WI38 (cell line): ENCODE data around the gene LRP1-AS.

Source experiments
- H3K4me3 ChIP-seq: 2 replicates; pipeline ENCODE4 v1.5.1; 2011; ENCODE audit warnings: low read depth, mild to moderate bottlenecking, control low read depth, low read length
- TF ChIP-seq, protein P1 (sequence below): IDR thresholded peaks from 2 replicates; pipeline ENCODE4 v1.5.1; 2012; ENCODE audit warnings: low read depth, mild to moderate bottlenecking, control low read depth, low read length

The LRP1-AS gene

DNA sequence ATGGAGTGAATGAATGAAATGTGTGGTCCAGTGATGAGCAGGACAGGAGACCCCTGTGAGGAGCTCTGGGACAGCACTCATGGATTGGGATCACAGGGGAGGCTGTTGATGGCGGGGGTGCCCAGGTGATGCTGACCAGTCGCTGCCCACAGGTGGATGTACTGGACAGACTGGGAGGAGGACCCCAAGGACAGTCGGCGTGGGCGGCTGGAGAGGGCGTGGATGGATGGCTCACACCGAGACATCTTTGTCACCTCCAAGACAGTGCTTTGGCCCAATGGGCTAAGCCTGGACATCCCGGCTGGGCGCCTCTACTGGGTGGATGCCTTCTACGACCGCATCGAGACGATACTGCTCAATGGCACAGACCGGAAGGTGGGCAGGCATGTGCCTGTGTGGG, 13.3 kb upstream of the LRP1-AS start:
- TF ChIP-seq, protein P1, sequence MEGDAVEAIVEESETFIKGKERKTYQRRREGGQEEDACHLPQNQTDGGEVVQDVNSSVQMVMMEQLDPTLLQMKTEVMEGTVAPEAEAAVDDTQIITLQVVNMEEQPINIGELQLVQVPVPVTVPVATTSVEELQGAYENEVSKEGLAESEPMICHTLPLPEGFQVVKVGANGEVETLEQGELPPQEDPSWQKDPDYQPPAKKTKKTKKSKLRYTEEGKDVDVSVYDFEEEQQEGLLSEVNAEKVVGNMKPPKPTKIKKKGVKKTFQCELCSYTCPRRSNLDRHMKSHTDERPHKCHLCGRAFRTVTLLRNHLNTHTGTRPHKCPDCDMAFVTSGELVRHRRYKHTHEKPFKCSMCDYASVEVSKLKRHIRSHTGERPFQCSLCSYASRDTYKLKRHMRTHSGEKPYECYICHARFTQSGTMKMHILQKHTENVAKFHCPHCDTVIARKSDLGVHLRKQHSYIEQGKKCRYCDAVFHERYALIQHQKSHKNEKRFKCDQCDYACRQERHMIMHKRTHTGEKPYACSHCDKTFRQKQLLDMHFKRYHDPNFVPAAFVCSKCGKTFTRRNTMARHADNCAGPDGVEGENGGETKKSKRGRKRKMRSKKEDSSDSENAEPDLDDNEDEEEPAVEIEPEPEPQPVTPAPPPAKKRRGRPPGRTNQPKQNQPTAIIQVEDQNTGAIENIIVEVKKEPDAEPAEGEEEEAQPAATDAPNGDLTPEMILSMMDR = no peak
- no peak overlapping the region for H3K4me3 ChIP-seq

DNA sequence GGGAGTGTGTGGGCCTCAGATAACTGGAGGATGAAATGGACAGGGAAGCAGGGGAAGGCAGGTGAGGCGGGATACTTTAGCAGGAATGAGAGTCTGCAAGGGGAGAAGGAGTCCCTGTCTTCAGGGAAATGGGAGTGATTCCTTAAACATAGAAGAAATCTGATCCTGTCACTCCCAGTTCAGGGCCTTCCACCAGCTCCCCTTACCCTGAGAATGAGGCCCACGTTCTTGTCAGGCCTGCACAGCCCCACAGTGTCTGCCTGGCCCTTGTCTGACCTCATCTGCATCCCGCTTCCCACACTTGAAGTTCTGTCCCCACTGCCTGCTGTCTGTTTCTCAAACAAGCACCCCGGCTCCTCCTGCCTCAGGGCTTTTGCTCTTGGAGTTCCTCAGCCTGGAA, 12.6 kb upstream of the LRP1-AS start:
- TF ChIP-seq, protein P1 = no peak
- no peak overlapping the region for H3K4me3 ChIP-seq

DNA sequence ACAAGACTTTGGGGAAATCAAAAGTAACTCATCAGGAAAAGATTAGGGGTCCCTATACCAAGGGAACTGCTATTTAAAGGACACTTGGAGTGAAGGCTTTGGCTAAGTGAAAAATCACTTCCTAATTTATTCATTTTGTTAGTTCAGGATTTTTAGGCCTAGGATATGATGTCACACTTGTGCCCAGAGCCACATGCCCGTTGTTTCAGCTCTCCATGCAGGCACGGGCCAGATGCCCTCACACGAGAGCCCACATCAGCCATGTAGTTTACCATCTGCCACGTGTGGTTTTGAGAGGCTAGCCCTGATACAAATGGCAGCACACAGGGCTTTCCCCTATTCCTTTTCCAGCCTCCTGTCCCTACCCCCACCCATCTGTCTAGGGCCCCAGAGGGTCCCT, 11.9 kb upstream of the LRP1-AS start:
- H3K4me3 ChIP-seq = no peak overlapping the region
- TF ChIP-seq, protein P1 = no peak

GRCh38 chr12:57158665-57159064, 11.2 kb upstream of the LRP1-AS start:
- TF ChIP-seq, protein P1 = no peak
- no peak overlapping the region for H3K4me3 ChIP-seq

DNA sequence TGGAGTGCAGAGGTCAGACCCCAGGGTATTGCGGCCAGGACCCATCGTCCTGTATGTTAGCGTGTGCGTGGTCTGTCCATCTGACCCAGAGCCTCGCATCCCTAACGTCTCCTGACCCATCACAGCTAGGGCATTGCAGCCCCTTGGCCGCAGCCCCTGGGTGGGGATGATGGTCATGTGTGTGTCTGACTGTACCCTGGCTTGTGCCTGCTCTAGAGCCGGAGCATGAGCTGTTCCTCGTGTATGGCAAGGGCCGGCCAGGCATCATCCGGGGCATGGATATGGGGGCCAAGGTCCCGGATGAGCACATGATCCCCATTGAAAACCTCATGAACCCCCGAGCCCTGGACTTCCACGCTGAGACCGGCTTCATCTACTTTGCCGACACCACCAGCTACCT, 10.8 kb upstream of the LRP1-AS start:
- no peak overlapping the region for H3K4me3 ChIP-seq
- TF ChIP-seq, protein P1 = no peak

GRCh38 chr12:57157588-57158173, 10.3 kb upstream of the LRP1-AS start:
- H3K4me3 ChIP-seq = no peak overlapping the region

DNA sequence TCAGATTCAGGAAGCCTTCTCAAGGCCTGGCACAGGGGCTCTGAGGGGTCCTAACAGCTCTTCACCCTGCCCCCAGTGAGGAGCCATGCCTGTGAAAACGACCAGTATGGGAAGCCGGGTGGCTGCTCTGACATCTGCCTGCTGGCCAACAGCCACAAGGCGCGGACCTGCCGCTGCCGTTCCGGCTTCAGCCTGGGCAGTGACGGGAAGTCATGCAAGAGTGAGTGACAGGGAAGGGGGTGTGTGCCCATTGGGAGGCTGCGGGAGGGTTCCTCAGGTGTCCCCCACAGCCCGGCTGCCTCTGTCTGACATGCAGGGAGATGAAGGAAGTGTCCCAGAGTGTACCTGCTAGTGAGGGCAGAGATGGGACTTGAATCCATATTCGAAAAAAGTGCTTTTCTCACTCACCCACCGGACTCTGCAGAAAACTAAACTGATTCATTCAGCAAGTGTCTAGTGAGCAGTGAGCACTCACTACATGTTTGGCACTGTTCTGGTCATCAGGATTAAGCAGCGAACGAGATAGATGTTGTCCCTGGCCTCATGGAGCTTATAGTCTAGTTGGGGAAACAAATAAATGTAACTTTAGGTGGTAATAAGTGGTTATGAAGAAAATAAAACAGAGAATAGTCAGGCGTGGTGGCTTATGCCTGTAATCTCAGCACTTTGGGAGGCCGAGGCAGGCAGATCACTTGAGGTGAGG, 9.4 kb upstream of the LRP1-AS start:
- TF ChIP-seq, protein P1 = no peak
- H3K4me3 ChIP-seq = no peak overlapping the region

More at GRCh38 chr12:57157588-57158173, 10.3 kb upstream of the LRP1-AS start:
- TF ChIP-seq, protein P1 = no peak
